K562 (cell line): ENCODE measurements around the gene ATG7. TPM values are rescaled to one million over a fixed set of nuclear protein-coding genes. Genes with fewer than 3 reads are reported as not detected.

Experiments
- ATAC-seq: fragments of 200-7000 bp; cut with Tn5 transposase; 3 replicates; pipeline ENCODE4 v1.9.1; 2020; ENCODE audit warnings: moderate library complexity
- BruUV-seq: library from RNA; stranded (reverse); fragments of 400-500 nt; replicated peaks from 2 replicates; lab custom pipeline; 2021; lab: Mats Ljungman, UMichigan
- CTCF ChIA-PET: fragments of 300-600 bp; formaldehyde crosslinking; extraction: SDS; loops from one replicate; lab custom pipeline; 2021; ENCODE audit warnings: low intra/inter-chr PET ratio; lab: Yijun Ruan, JAX
- POLR2A ChIA-PET: fragments of 300-600, 350-650 bp; sonication (Branson Sonifier 250); formaldehyde crosslinking; extraction: SDS; loops from one replicate; lab custom pipeline; 2021; ENCODE audit warnings: antibody characterized with exemption, inconsistent platforms; lab: Yijun Ruan, JAX
- DNase-seq, 4 experiments: peaks; one replicate each; pipeline versions ENCODE4 v3.0.0 to v3.0.0-alpha.2; 2011 to 2018; ENCODE audit warnings: low spot score in 3 of 4, mixed read lengths in 3 of 4; ENCODE audit errors: extremely low read depth in 1 of 4
- FAIRE-seq: peaks from 2 replicates; lab custom pipeline; 2011; peaks lifted over from hg19 to GRCh38; lab: Jason Lieb, UNC
- H2AFZ ChIP-seq: 2 replicates; pipeline ENCODE4 v1.6.0; 2011; ENCODE audit warnings: low read depth, low read length, control low read depth, inconsistent platforms
- H3K27ac ChIP-seq: fragments of 200-600 bp; 3 replicates; pipeline ENCODE4 v1.8.0; 2011; ENCODE audit warnings: low read depth, mild to moderate bottlenecking, control low read depth, inconsistent platforms, low read length, moderate library complexity, mixed read lengths; ENCODE audit errors: extremely low read depth
- H3K27me3 ChIP-seq, 2 experiments: fragments of 300-600 bp in 1 of 2; 2 replicates in 1 of 2; 3 replicates in 1 of 2; pipeline versions ENCODE4 v1.6.0 to v1.8.0; 2011; ENCODE audit warnings: inconsistent platforms in 2 of 2, low read length in 2 of 2, mild to moderate bottlenecking in 1 of 2, mixed read lengths in 1 of 2, moderate library complexity in 1 of 2; ENCODE audit not compliant: control insufficient read depth in 2 of 2, insufficient read depth in 2 of 2
- H3K36me3 ChIP-seq: fragments of 300-600 bp; 3 replicates; pipeline ENCODE4 v1.8.0; 2011; ENCODE audit warnings: mild to moderate bottlenecking, low read length, inconsistent platforms; ENCODE audit not compliant: control insufficient read depth, insufficient read depth
- H3K4me1 ChIP-seq, 2 experiments: fragments of 200-600 bp in 1 of 2; replicated peaks in 1 of 2; 2 replicates in 1 of 2; 3 replicates in 1 of 2; pipeline versions ENCODE4 v1.5.1 to v1.8.0; 2011; ENCODE audit warnings: inconsistent platforms in 2 of 2, low read length in 2 of 2, mild to moderate bottlenecking in 1 of 2, mixed read lengths in 1 of 2, moderate library complexity in 1 of 2; ENCODE audit not compliant: control insufficient read depth in 2 of 2, insufficient read depth in 2 of 2
- H3K4me2 ChIP-seq: 2 replicates; pipeline ENCODE4 v1.6.1; 2011; ENCODE audit warnings: low read length, control low read depth, inconsistent platforms, mixed read lengths; ENCODE audit not compliant: insufficient read depth
- H3K4me3 ChIP-seq: fragments of 200-600 bp; sonication (generic), shearing (Covaris generic); 2 replicates; pipeline ENCODE4 v1.5.1; 2016; ENCODE audit warnings: control low read depth, inconsistent platforms
- H3K79me2 ChIP-seq: fragments of 200-600 bp; 3 replicates; pipeline ENCODE4 v1.8.0; 2011; ENCODE audit warnings: low read length, inconsistent platforms; ENCODE audit not compliant: control insufficient read depth, insufficient read depth
- H3K9ac ChIP-seq, 2 experiments: 2 replicates each; pipeline versions ENCODE4 v1.6.0 to v1.6.1; 2011; ENCODE audit warnings: low read depth in 2 of 2, low read length in 2 of 2, control low read depth in 1 of 2, inconsistent platforms in 1 of 2, mild to moderate bottlenecking in 1 of 2, mixed read lengths in 1 of 2; ENCODE audit not compliant: insufficient read depth in 1 of 2
- H3K9me1 ChIP-seq: one replicate; pipeline ENCODE4 v1.6.0; 2011; ENCODE audit warnings: inconsistent platforms, mild to moderate bottlenecking, low read length, moderate library complexity; ENCODE audit not compliant: control insufficient read depth, insufficient read depth
- H3K9me3 ChIP-seq: replicated peaks from 2 replicates; pipeline ENCODE4 v1.5.1; 2011; ENCODE audit warnings: low read depth, low read length, inconsistent platforms; ENCODE audit not compliant: control insufficient read depth, insufficient read depth
- H4K20me1 ChIP-seq: replicated peaks from 2 replicates; pipeline ENCODE4 v1.6.1; 2011; ENCODE audit warnings: low read length, inconsistent platforms, mixed read lengths; ENCODE audit not compliant: control insufficient read depth, insufficient read depth
- CBFA2T3 ChIP-seq: fragments of 450-650 bp; IDR thresholded peaks from 2 replicates; pipeline ENCODE4 v1.6.1; 2017
- FOXK1 ChIP-seq: sonication (generic); formaldehyde crosslinking; IDR thresholded peaks from 2 replicates; pipeline ENCODE4 v1.8.0; 2022; ENCODE audit warnings: missing genetic modification reagents, mild to moderate bottlenecking, borderline replicate concordance
- GTF2A2 ChIP-seq: IDR thresholded peaks from 2 replicates; pipeline ENCODE4 v1.6.1; 2016; ENCODE audit warnings: mild to moderate bottlenecking, missing genetic modification characterization, missing compliant biosample characterization
- NR4A1 ChIP-seq, 2 experiments: fragments of 250-450 bp in 1 of 2; fragments of 450-650 bp in 1 of 2; sonication (Bioruptor Pico) in 1 of 2; IDR thresholded peaks; 2 replicates each; pipeline versions ENCODE4 v1.4.0 to v1.6.1; 2016 to 2020; ENCODE audit warnings: mild to moderate bottlenecking in 2 of 2, missing compliant biosample characterization in 1 of 2, missing genetic modification characterization in 1 of 2, moderate library complexity in 1 of 2
- PHB2 ChIP-seq: fragments of 450-650 bp; IDR thresholded peaks from 2 replicates; pipeline ENCODE4 v1.6.1; 2017; ENCODE audit warnings: low read depth
- RFX1 ChIP-seq: fragments of 450-650 bp; IDR thresholded peaks from 2 replicates; pipeline ENCODE4 v1.6.1; 2016; ENCODE audit warnings: mild to moderate bottlenecking, moderate library complexity
- SIN3A ChIP-seq, 2 experiments: fragments of 150-350 bp in 1 of 2; IDR thresholded peaks; 2 replicates each; pipeline ENCODE4 v1.6.1; 2011 to 2016; ENCODE audit warnings: borderline replicate concordance in 2 of 2, low read depth in 2 of 2, low read length in 2 of 2, mild to moderate bottlenecking in 2 of 2, moderate library complexity in 2 of 2; ENCODE audit not compliant: control insufficient read depth in 1 of 2
- ZNF511 ChIP-seq: sonication (generic); formaldehyde crosslinking; IDR thresholded peaks from 2 replicates; pipeline ENCODE4 v1.8.0; 2022; ENCODE audit warnings: mild to moderate bottlenecking, missing genetic modification reagents
- WGBS: fragments of 100-300 bp; shearing (Covaris generic); methylation state at CpG from one replicate; pipeline ENCODE4 v1.1.6; 2016; ENCODE audit warnings: low coverage, mixed read lengths; ENCODE audit not compliant: insufficient coverage; ENCODE audit errors: missing lambda C conversion rate; 5-methylcytosine and 5-hydroxymethylcytosine counted together
- in situ Hi-C: fragments of 300-500 bp; cut with MboI; formaldehyde crosslinking; loops from 4 replicates; pipeline ENCODE4 v1.15.0; 2018; ENCODE audit warnings: inconsistent platforms, mixed read lengths
- intact Hi-C: fragments of 100-400 bp; cut with micrococcal nuclease; formaldehyde crosslinking; loops from 2 replicates; pipeline ENCODE4 v1.14.2; 2022
- polyA plus RNA-seq, 8 experiments: library from polyadenylated mRNA; depleted of rRNA in 4 of 8; stranded (reverse) in 5 of 8; unstranded in 3 of 8; fragments of >200 nt; fragmentation: Nextera tagmentation in 2 of 8; fragmentation: Illumina TruSeq in 1 of 8; extraction: Ambion mirVana in 2 of 8; extraction: Trizol in 1 of 8; gene quantifications; 2 replicates each; pipeline versions ENCODE4 v1.2.1 to v1.2.3, GENCODE V29; 2011 to 2014; ENCODE audit warnings: inconsistent platforms in 1 of 8, missing spikeins in 1 of 8
- total RNA-seq, 7 experiments: library from RNA; depleted of rRNA in 6 of 7; stranded (reverse); fragments of >200 nt in 6 of 7; fragmentation: Illumina TruSeq in 2 of 7; extraction: Trizol in 2 of 7; gene quantifications; 2 replicates each; pipeline versions ENCODE4 v1.2.1 to v1.2.3, GENCODE V29; 2011 to 2021; ENCODE audit warnings: low replicate concordance in 1 of 7
- TF ChIP-seq, protein P1 (sequence below): sonication (generic); formaldehyde crosslinking; IDR thresholded peaks from 2 replicates; pipeline ENCODE4 v1.8.0; 2022; ENCODE audit warnings: missing genetic modification reagents, mild to moderate bottlenecking, borderline replicate concordance

The ATG7 gene
- total and polyA plus RNA-seq, 9 of the 15 experiments (the other 6 are each of a cell fraction or from before 2014, with no cell fraction given), result 18.3 to 45.3 (median 33.6) TPM

GRCh38 chr3:11481556-11481955 lies 209.4 kb downstream of the ATG7 start:
- BruUV-seq, result no TSS peak
- in situ Hi-C loops, result no loop called here
- H3K79me2 ChIP-seq, result no peaks in the 10 kb centered on the region
- ATAC-seq (peak; percentile 65), DNase-seq (peak in 2 of 4 experiments; percentile 32 to 42), FAIRE-seq (peak; percentile 65)
- CTCF ChIA-PET, result no interaction called here
- POLR2A ChIA-PET, result interaction anchor here (0.6 to 1.5 kb wide), 3 partner anchors 9 to 88 kb away, joined by 3 read pairs; no protein-coding TSS in a partner anchor
- peak overlapping the region; percentile 56; the same call in 1 of the 3 replicates for H3K27ac ChIP-seq
- H3K4me3 ChIP-seq, result no peak overlapping the region
- no peaks in the 10 kb centered on the region for H3K36me3 ChIP-seq
- H3K9me3 ChIP-seq, result no peaks in the 10 kb centered on the region
- peaks cover 3 to 29% of the 10 kb centered on the region in 2 experiments; a peak in 4 of 5 replicates for H3K4me1 ChIP-seq
- no peaks in the 10 kb centered on the region for H4K20me1 ChIP-seq
- no peak overlapping the region for H2AFZ ChIP-seq
- no peak overlapping the region for H3K9ac ChIP-seq
- TF ChIP-seq CBFA2T3, result 0 out of 2 replicates have a peak, but pooled peaks have one; percentile 3
- 0 out of 2 replicates have a peak, but pooled peaks have one; percentile 35 for TF ChIP-seq FOXK1 (CRISPR knock-in tag)
- TF ChIP-seq, protein P1, sequence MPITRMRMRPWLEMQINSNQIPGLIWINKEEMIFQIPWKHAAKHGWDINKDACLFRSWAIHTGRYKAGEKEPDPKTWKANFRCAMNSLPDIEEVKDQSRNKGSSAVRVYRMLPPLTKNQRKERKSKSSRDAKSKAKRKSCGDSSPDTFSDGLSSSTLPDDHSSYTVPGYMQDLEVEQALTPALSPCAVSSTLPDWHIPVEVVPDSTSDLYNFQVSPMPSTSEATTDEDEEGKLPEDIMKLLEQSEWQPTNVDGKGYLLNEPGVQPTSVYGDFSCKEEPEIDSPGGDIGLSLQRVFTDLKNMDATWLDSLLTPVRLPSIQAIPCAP, result no peak
- TF ChIP-seq, all 486 proteins: peak for 2
- 11% methylated on average over 3 of the region's 3 CpGs for WGBS
- H3K9me1 ChIP-seq, result no peaks in the 10 kb centered on the region
- intact Hi-C loops, result no loop called here
- no peak overlapping the region for H3K4me2 ChIP-seq
- H3K27me3 ChIP-seq, result no peaks in the 10 kb centered on the region

DNA sequence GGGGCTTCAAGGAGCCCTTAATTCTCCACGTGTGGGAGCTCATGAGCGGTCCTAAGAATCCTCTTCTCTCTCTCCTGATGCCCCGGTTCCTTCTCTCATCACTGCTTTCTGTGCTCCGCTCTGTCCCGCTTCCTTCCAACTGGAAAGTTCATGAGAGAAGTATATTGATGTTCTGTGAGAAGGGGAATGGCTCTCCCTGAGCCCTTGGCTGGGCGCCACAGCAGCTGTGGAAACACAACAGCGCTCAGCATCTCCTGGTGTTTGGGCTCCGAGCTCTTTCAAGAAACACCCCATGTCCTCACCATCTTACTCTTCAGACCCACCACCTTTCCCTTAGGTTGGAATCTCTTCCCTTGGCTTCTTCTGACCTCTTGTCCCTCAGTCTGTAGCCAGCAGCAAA lies 209.8 kb downstream of the ATG7 start:
- Histone ChIP-seq H3K36me3 (no peaks in the 10 kb centered on the region), H3K9me3 (no peaks in the 10 kb centered on the region), H3K4me1 (peaks cover 3 to 29% of the 10 kb centered on the region in 2 experiments; a peak in 4 of 5 replicates), H3K9me1 (no peaks in the 10 kb centered on the region), H3K4me3 (no peak overlapping the region), H3K79me2 (no peaks in the 10 kb centered on the region), H3K9ac (no peak overlapping the region), H2AFZ (no peak overlapping the region), H3K27me3 (no peaks in the 10 kb centered on the region), H3K4me2 (no peak overlapping the region), H3K27ac (peak overlapping the region; percentile 56; the same call in 1 of the 3 replicates), H4K20me1 (no peaks in the 10 kb centered on the region)
- in situ Hi-C loops, result no loop called here
- POLR2A ChIA-PET, result interaction anchor here (0.6 to 1.8 kb wide), 3 partner anchors 13 to 88 kb away, joined by 3 to 4 read pairs (median 3); no protein-coding TSS in a partner anchor
- WGBS, result 75% methylated on average over 8 of the region's 8 CpGs
- BruUV-seq, result no TSS peak
- ATAC-seq, result no peak
- no peak for FAIRE-seq
- TF ChIP-seq RFX1 (no peak), GTF2A2 (no peak), PHB2 (no peak), NR4A1 (CRISPR knock-in tag; IDR thresholded peaks at IDR 0.05) (no peak), NR4A1 (tag; IDR thresholded peaks at IDR 0.05) (no peak), ZNF511 (CRISPR knock-in tag) (no peak), SIN3A (IDR thresholded peaks at IDR 0.05; ENCODE audit: borderline replicate concordance in 2 of 2, control insufficient read depth in 1 of 2, low read depth in 2 of 2, low read length in 2 of 2) (no peak)
- no peak for DNase-seq
- CTCF ChIA-PET, result no interaction called here
- intact Hi-C loops, result no loop called here
